ENCODE results near the gene WDR59. TPM values are rescaled to one million over a fixed set of nuclear protein-coding genes. Genes with fewer than 3 reads are reported as not detected.

WDR59 gene
- total and polyA plus RNA-seq, 2 donors from 2014 or later = 32.6 to 60.0 TPM

DNA sequence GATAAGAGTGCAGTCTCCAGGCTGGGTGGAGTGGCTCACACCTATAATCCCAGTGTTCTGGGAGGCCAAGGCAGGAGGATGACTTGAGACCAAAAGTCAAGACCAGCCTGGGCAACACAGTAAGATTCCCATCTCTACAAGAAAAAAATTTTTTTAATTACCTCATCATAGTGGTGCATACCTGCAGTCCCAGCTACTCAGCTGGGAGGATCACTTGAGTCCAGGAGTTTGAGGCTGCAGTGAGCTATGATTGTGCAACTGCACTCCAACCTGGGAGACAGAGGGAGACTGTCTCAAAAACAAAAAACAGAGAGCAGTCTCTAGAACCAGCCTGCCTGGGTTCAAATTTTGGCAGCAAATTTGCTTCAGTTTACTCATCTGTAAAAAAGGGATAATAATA is 45.2 kb downstream of the WDR59 start:
- H3K9me3 ChIP-seq (ENCODE audit: control insufficient read depth in 2 of 3, insufficient read depth in 1 of 3, low read length in 3 of 3) = no peaks in the 10 kb centered on the region
- intact Hi-C loops (cut with DNase I) = no loop called here
- H3K9ac ChIP-seq (ENCODE audit: low read length in 3 of 3) = no peak overlapping the region
- no peaks in the 10 kb centered on the region for H3K27me3 ChIP-seq (ENCODE audit: control insufficient read depth, insufficient read depth, low read length)
- DNase-seq (no peak), FAIRE-seq (no peak)
- H3K4me3 ChIP-seq (ENCODE audit: low read length in 3 of 3) = no peak overlapping the region
- no peak overlapping the region for H3K27ac ChIP-seq (ENCODE audit: low read depth in 2 of 2, low read length in 2 of 2)
- H3K36me3 ChIP-seq (ENCODE audit: control insufficient read depth in 2 of 3, insufficient read depth in 3 of 3, low read length in 3 of 3) = peaks cover 3 to 34% (median 18%) of the 10 kb centered on the region in 3 donors
- TF ChIP-seq, protein P1, sequence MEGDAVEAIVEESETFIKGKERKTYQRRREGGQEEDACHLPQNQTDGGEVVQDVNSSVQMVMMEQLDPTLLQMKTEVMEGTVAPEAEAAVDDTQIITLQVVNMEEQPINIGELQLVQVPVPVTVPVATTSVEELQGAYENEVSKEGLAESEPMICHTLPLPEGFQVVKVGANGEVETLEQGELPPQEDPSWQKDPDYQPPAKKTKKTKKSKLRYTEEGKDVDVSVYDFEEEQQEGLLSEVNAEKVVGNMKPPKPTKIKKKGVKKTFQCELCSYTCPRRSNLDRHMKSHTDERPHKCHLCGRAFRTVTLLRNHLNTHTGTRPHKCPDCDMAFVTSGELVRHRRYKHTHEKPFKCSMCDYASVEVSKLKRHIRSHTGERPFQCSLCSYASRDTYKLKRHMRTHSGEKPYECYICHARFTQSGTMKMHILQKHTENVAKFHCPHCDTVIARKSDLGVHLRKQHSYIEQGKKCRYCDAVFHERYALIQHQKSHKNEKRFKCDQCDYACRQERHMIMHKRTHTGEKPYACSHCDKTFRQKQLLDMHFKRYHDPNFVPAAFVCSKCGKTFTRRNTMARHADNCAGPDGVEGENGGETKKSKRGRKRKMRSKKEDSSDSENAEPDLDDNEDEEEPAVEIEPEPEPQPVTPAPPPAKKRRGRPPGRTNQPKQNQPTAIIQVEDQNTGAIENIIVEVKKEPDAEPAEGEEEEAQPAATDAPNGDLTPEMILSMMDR (IDR thresholded peaks at IDR 0.05; ENCODE audit: borderline replicate concordance, extremely low read depth, insufficient read depth) = no peak
- H3K4me1 ChIP-seq (ENCODE audit: control insufficient read depth in 2 of 3, insufficient read depth in 2 of 3, low read depth in 1 of 3, low read length in 3 of 3) = no peaks in the 10 kb centered on the region

DNA sequence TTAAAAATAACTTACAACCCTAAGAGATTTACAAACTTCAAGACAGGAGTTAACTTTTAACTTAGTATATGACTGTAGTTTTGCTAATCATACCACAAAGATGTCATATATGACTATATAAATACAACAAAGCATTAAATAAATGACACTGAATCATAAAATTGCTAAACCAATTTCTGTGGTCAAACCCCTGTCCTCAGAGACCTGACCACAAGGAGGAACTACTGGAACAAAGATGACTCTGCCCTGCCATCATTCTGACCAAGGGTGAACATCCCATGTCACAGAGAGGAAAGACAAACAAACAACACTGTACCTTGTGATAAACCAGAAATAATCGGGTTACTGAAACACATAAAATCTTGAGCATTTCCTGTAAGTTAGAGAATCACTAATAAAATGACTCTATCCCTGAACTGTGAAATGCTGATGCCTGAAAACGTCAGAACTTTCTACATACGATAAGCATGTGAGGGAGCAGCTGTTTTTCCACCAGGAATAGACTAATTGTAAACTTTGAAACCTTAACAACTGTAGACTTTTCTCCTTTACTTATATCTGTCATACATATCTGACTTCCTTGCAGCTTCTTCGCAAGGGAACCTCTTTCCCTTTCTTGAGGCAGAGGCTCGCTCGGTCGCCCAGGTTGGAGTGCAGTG is 47.9 kb downstream of the WDR59 start:
- no peak for DNase-seq
- H3K9ac ChIP-seq (ENCODE audit: low read length in 3 of 3) = no peak overlapping the region
- no peak overlapping the region for H3K27ac ChIP-seq (ENCODE audit: low read depth in 2 of 2, low read length in 2 of 2)
- H3K27me3 ChIP-seq (ENCODE audit: control insufficient read depth, insufficient read depth, low read length) = no peaks in the 10 kb centered on the region
- TF ChIP-seq, protein P1 (IDR thresholded peaks at IDR 0.05; ENCODE audit: borderline replicate concordance, extremely low read depth, insufficient read depth) = no peak
- H3K9me3 ChIP-seq (ENCODE audit: control insufficient read depth in 2 of 3, insufficient read depth in 1 of 3, low read length in 3 of 3) = no peaks in the 10 kb centered on the region
- peaks cover 2 to 20% (median 15%) of the 10 kb centered on the region in 3 donors for H3K36me3 ChIP-seq (ENCODE audit: control insufficient read depth in 2 of 3, insufficient read depth in 3 of 3, low read length in 3 of 3)
- intact Hi-C loops (cut with DNase I) = no loop called here
- H3K4me3 ChIP-seq (ENCODE audit: low read length in 3 of 3) = no peak overlapping the region
- H3K4me1 ChIP-seq (ENCODE audit: control insufficient read depth in 2 of 3, insufficient read depth in 2 of 3, low read depth in 1 of 3, low read length in 3 of 3) = no peaks in the 10 kb centered on the region
- no peak for FAIRE-seq

DNA sequence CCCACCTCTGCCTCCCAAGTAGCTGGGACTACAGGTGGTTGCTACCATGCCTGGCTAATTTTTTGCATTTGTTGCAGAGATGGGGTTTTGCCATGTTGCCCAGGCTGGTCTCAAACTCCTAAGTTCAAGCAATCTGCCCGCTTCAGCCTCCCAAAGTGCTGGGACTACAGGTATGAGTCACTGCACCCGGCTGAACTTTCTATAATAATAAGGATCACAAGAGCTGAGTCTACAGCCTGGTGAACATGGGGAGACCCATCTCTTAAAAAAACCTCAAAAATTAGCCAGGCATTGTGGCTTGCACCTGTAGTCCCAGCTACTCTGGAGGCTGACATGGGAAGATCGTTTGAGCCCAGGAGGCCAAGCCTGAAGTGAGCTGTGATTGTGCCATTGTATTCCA is 53.5 kb downstream of the WDR59 start:
- no peaks in the 10 kb centered on the region for H3K9me3 ChIP-seq (ENCODE audit: control insufficient read depth in 2 of 3, insufficient read depth in 1 of 3, low read length in 3 of 3)
- no peak overlapping the region for H3K9ac ChIP-seq (ENCODE audit: low read length in 3 of 3)
- H3K36me3 ChIP-seq (ENCODE audit: control insufficient read depth in 2 of 3, insufficient read depth in 3 of 3, low read length in 3 of 3) = peaks cover 2 to 9% (median 3%) of the 10 kb centered on the region in 3 donors
- no peak for FAIRE-seq
- no peaks in the 10 kb centered on the region for H3K27me3 ChIP-seq (ENCODE audit: control insufficient read depth, insufficient read depth, low read length)
- DNase-seq = no peak
- TF ChIP-seq, protein P1 (IDR thresholded peaks at IDR 0.05; ENCODE audit: borderline replicate concordance, extremely low read depth, insufficient read depth) = no peak
- H3K4me3 ChIP-seq (ENCODE audit: low read length in 3 of 3) = no peak overlapping the region
- intact Hi-C loops (cut with DNase I) = no loop called here
- H3K4me1 ChIP-seq (ENCODE audit: control insufficient read depth in 2 of 3, insufficient read depth in 2 of 3, low read depth in 1 of 3, low read length in 3 of 3) = no peaks in the 10 kb centered on the region
- H3K27ac ChIP-seq (ENCODE audit: low read depth in 2 of 2, low read length in 2 of 2) = no peak overlapping the region

DNA sequence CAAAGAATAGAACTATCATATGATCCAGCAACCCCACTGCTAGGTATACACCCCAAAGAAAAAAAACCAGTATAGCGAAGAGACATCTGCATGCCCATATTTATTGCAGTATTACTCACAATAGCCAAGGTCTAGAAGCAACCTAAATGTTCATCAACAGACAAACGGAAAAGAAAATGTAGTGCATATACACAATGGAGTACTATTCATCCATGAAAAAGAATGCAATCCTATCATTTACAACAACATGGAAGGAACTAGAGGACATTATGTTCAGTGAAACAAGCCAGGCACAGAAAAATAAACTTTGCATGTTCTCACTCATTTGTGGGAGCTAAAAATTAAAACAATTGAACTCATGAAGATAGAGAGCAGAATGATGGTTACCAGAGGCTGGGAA is 55.3 kb downstream of the WDR59 start:
- DNase-seq (no peak), FAIRE-seq (no peak)
- H3K4me1 ChIP-seq (ENCODE audit: control insufficient read depth in 2 of 3, insufficient read depth in 2 of 3, low read depth in 1 of 3, low read length in 3 of 3) = no peaks in the 10 kb centered on the region
- H3K9ac ChIP-seq (ENCODE audit: low read length in 3 of 3) = no peak overlapping the region
- H3K27ac ChIP-seq (ENCODE audit: low read depth in 2 of 2, low read length in 2 of 2) = no peak overlapping the region
- intact Hi-C loops (cut with DNase I) = no loop called here
- H3K36me3 ChIP-seq (ENCODE audit: control insufficient read depth in 2 of 3, insufficient read depth in 3 of 3, low read length in 3 of 3) = peaks cover 2 to 9% (median 3%) of the 10 kb centered on the region in 3 donors
- H3K27me3 ChIP-seq (ENCODE audit: control insufficient read depth, insufficient read depth, low read length) = no peaks in the 10 kb centered on the region
- H3K9me3 ChIP-seq (ENCODE audit: control insufficient read depth in 2 of 3, insufficient read depth in 1 of 3, low read length in 3 of 3) = no peaks in the 10 kb centered on the region
- TF ChIP-seq, protein P1 (IDR thresholded peaks at IDR 0.05; ENCODE audit: borderline replicate concordance, extremely low read depth, insufficient read depth) = no peak
- H3K4me3 ChIP-seq (ENCODE audit: low read length in 3 of 3) = no peak overlapping the region
